ENCODE measurements around the gene RAF1.
"Not testable (repeated sequence)": the region's sequence is repeated elsewhere in the genome, so short reads cannot be mapped to it uniquely, and the experiment has no call there.

DNA sequence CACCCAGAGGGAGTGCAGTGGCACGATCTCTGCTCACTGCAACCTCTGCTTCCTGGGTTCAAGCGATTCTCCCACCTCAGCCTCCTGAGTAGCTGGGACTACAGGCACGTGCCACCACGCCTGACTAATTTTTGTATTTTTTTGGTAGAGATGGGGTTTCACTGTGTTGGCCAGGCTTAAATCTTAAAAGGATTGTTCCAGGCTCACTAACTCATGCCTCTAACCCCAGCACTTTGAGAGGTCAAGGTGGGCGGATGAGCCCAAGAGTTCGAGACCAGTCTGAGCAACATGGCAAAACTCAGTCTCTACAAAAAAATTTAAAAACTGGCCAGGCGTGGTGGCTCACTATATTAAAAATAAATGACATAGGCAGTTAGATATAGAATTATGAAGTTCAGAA lies 33.1 kb downstream of the RAF1 start:
- TF ChIP-seq EP300, POLR2A (IDR thresholded peaks at IDR 0.05): not testable (repeated sequence)
- TF ChIP-seq, protein P1, sequence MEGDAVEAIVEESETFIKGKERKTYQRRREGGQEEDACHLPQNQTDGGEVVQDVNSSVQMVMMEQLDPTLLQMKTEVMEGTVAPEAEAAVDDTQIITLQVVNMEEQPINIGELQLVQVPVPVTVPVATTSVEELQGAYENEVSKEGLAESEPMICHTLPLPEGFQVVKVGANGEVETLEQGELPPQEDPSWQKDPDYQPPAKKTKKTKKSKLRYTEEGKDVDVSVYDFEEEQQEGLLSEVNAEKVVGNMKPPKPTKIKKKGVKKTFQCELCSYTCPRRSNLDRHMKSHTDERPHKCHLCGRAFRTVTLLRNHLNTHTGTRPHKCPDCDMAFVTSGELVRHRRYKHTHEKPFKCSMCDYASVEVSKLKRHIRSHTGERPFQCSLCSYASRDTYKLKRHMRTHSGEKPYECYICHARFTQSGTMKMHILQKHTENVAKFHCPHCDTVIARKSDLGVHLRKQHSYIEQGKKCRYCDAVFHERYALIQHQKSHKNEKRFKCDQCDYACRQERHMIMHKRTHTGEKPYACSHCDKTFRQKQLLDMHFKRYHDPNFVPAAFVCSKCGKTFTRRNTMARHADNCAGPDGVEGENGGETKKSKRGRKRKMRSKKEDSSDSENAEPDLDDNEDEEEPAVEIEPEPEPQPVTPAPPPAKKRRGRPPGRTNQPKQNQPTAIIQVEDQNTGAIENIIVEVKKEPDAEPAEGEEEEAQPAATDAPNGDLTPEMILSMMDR (IDR thresholded peaks at IDR 0.05) = not testable (repeated sequence)

All from tibial nerve (tissue), 4 donors.